GM12872 (cell line): ENCODE measurements around the gene OLFML2A.

Experiments used
- CTCF ChIP-seq: IDR thresholded peaks from 3 replicates; pipeline ENCODE4 v1.5.1; 2011; ENCODE audit warnings: low read depth, mild to moderate bottlenecking, low read length, moderate library complexity; ENCODE audit not compliant: insufficient read depth

Gene OLFML2A

GRCh38 chr9:124860582-124861341 lies 83.8 kb downstream of the OLFML2A start:
- TF ChIP-seq CTCF, result no peak

- peak; percentile 27; the same call in 1 of the 3 replicates for TF ChIP-seq CTCF
Measured at GRCh38 chr9:124861342-124862229, 84.7 kb downstream of the OLFML2A start, which contains the start of the genes ARPC5L and RPL35. TSS of gene ARPC5L (plus strand) at chr9:124862130. CDS start at chr9:124869291, 7,161 bp downstream. TSS of gene RPL35 (minus strand) at chr9:124861957. CDS start at chr9:124861912, 45 bp downstream.

GRCh38 chr9:124863371-124863871 lies 86.5 kb downstream of the OLFML2A start:
- TF ChIP-seq CTCF, result no peak
